Measurements from ENCODE around the gene OGDHL. TPM values are rescaled to one million over a fixed set of nuclear protein-coding genes. Genes with fewer than 3 reads are reported as not detected.

OGDHL gene
- total and polyA plus RNA-seq, 2 of the 13 experiments (the other 11 are each of a cell fraction or from before 2014, with no cell fraction given): 3.0 to 9.8 TPM

DNA sequence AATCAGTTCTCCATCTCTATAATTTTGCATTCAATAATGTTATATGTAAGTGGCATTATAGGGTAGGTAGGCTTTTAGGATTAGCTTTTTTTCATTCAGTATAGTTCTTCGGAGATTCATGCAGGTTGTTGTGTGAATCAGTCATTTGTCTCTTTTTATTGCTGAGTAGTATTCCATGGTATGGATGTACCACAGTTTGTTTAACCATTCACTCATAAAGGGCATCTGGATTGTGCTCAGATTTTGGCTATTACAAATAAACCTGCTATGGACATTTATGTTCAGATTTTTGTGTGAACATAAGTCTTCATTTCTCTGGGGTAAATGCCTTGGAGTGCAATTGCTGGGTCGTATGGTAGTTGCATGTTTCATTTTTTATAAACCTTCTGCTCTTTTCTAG, 4.4 kb upstream of the OGDHL start:
- H3K79me2 ChIP-seq (ENCODE audit: insufficient read depth, low read length): no peaks in the 10 kb centered on the region
- no peak overlapping the region for H3K4me2 ChIP-seq (ENCODE audit: low read depth, low read length)
- in situ Hi-C loops (cut with HindIII; ENCODE audit: extremely low pct_ligation_motif_present, low pct_unique_long_range_greater_than_20kb) (loop anchor here (10.0 kb wide), 1 partner anchor 172 kb away; no protein-coding TSS in a partner anchor), intact Hi-C loops (cut with micrococcal nuclease; ENCODE audit: unreplicated experiment) (no loop called here)
- H3K27me3 ChIP-seq (ENCODE audit: control insufficient read depth in 1 of 2, insufficient read depth in 2 of 2, low read length in 2 of 2): peaks cover 0 to 31% of the 10 kb centered on the region in 2 experiments; a peak in 4 of 5 replicates
- no peak for FAIRE-seq
- H3K4me1 ChIP-seq (ENCODE audit: insufficient read depth, low read length): peaks cover 8% of the 10 kb centered on the region
- BruUV-seq (replicated peaks): no TSS peak
- H4K20me1 ChIP-seq (ENCODE audit: insufficient read depth, low read length): no peaks in the 10 kb centered on the region
- no peaks in the 10 kb centered on the region for H3K36me3 ChIP-seq (replicated peaks in 1 of 2; ENCODE audit: control insufficient read depth in 1 of 2, insufficient read depth in 2 of 2, low read length in 2 of 2)
- no peak overlapping the region for H3K4me3 ChIP-seq (replicated peaks in 1 of 3; ENCODE audit: insufficient read depth in 1 of 3, low read depth in 2 of 3, low read length in 3 of 3)
- POLR2A ChIA-PET: no interaction called here
- no peak for ATAC-seq
- no peak overlapping the region for H2AFZ ChIP-seq (ENCODE audit: low read length)
- 30% methylated on average over 2 of the region's 2 CpGs for WGBS (ENCODE audit: low lambda C conversion rate)
- no peak overlapping the region for H3K27ac ChIP-seq (ENCODE audit: extremely low read length, insufficient read depth, low read length)
- no peak overlapping the region for H3K9ac ChIP-seq (ENCODE audit: insufficient read depth, low read depth, low read length)
- no peak for DNase-seq (ENCODE audit: low spot score)
- TF ChIP-seq GFI1 (CRISPR knock-in tag; IDR thresholded peaks at IDR 0.05; ENCODE audit: borderline replicate concordance) (no peak), KMT2A (CRISPR knock-in tag; IDR thresholded peaks at IDR 0.05) (no peak), RBM39 (IDR thresholded peaks at IDR 0.05; ENCODE audit: low read depth, low read length, poor library complexity, severe bottlenecking) (no peak), NR1H2 (CRISPR knock-in tag; IDR thresholded peaks at IDR 0.05; ENCODE audit: borderline replicate concordance, low read depth) (no peak), IKZF4 (CRISPR knock-in tag; IDR thresholded peaks at IDR 0.05; ENCODE audit: borderline replicate concordance, low read depth, not compliant biosample characterization) (no peak), MED1 (CRISPR knock-in tag; IDR thresholded peaks at IDR 0.05) (no peak), JUN (CRISPR knock-in tag; IDR thresholded peaks at IDR 0.05) (no peak), HDAC6 (IDR thresholded peaks at IDR 0.05; ENCODE audit: low read depth, low read length) (no peak), RBFOX2 (IDR thresholded peaks at IDR 0.05; ENCODE audit: low read depth, low read length) (no peak), ZNF816 (CRISPR knock-in tag; IDR thresholded peaks at IDR 0.05; ENCODE audit: borderline replicate concordance) (no peak)
- TF ChIP-seq, protein P1, sequence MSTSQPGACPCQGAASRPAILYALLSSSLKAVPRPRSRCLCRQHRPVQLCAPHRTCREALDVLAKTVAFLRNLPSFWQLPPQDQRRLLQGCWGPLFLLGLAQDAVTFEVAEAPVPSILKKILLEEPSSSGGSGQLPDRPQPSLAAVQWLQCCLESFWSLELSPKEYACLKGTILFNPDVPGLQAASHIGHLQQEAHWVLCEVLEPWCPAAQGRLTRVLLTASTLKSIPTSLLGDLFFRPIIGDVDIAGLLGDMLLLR (CRISPR knock-in tag; IDR thresholded peaks at IDR 0.05): no peak
- no peaks in the 10 kb centered on the region for H3K9me3 ChIP-seq (ENCODE audit: low read length)
- CTCF ChIA-PET (ENCODE audit: low intra/inter-chr PET ratio, low total read pairs): no interaction called here
